Activated CD4-positive, alpha-beta T cell treated with anti-CD3 and anti-CD28 coated beads, Interleukin-2, amount 10 ng/mL, durations not matched to agents 7 days and 5 days (primary cell): ENCODE data around the gene MARCHF10. TPM values are rescaled to one million over a fixed set of nuclear protein-coding genes. Genes with fewer than 3 reads are reported as not detected.

ENCODE experiments used
- CTCF ChIA-PET: fragments of 350-600 bp; sonication (Branson Sonifier 250); formaldehyde crosslinking; loops from one replicate; lab custom pipeline; 2021; ENCODE audit warnings: antibody characterized with exemption; lab: Charles Lee
- POLR2A ChIA-PET: fragments of 350-600 bp; sonication (Branson Sonifier 250); formaldehyde crosslinking; loops from one replicate; lab custom pipeline; 2021; ENCODE audit warnings: antibody characterized with exemption; lab: Charles Lee
- DNase-seq: peaks from one replicate; pipeline ENCODE4 v3.0.0-alpha.2; 2020
- H3K27ac Mint-ChIP-seq: one replicate; pipeline ENCODE4 v1.8.0; 2021; ENCODE audit warnings: mild to moderate bottlenecking, moderate library complexity, mixed read lengths
- H3K27me3 Mint-ChIP-seq: one replicate; pipeline ENCODE4 v1.8.0; 2021; ENCODE audit warnings: mixed read lengths
- H3K36me3 Mint-ChIP-seq: one replicate; pipeline ENCODE4 v1.8.0; 2021; ENCODE audit warnings: low read depth, mixed read lengths
- H3K4me1 Mint-ChIP-seq: one replicate; pipeline ENCODE4 v1.8.0; 2021; ENCODE audit warnings: mixed read lengths
- H3K4me3 Mint-ChIP-seq: one replicate; pipeline ENCODE4 v1.8.0; 2021; ENCODE audit warnings: mild to moderate bottlenecking, moderate library complexity, mixed read lengths
- H3K9me3 Mint-ChIP-seq: one replicate; pipeline ENCODE4 v1.8.0; 2021; ENCODE audit warnings: mixed read lengths
- total RNA-seq, 2 experiments: library from RNA; stranded (reverse); gene quantifications; one replicate each; pipeline ENCODE4 v1.2.3, GENCODE V29; 2021

MARCHF10 gene
- total RNA-seq, 2 experiments from 2014 or later, result not detected

DNA sequence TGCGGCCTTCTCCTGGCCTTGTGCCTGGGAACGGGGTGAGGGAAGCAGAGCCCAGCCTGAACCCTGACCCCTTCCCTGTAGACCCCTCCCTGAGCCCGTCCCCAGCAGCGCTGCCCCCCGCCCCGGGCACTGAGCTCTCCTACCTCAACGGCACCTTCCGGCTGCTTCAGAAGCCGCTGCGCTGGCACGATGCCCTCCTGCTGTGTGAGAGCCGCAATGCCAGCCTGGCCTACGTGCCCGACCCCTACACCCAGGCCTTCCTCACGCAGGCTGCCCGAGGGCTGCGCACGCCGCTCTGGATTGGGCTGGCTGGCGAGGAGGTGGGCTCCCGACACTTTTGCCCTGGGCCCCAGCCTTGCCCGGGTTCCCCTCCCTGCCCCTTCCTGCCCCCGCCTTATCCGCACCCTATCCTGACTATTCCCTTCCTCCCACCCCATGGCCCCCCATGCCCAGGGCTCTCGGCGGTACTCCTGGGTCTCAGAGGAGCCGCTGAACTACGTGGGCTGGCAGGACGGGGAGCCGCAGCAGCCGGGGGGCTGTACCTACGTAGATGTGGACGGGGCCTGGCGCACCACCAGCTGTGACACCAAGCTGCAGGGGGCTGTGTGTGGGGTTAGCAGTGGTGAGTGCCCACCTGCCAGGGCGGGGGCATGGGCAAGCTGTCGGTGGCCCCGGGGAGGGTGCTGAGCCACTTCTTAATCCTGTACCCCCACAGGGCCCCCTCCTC is 118.5 kb downstream of the MARCHF10 start:
- CTCF ChIA-PET, result interaction anchor here (1.5 kb wide), 1 partner anchor 12 kb away, joined by 4 read pairs; no protein-coding TSS in a partner anchor

DNA sequence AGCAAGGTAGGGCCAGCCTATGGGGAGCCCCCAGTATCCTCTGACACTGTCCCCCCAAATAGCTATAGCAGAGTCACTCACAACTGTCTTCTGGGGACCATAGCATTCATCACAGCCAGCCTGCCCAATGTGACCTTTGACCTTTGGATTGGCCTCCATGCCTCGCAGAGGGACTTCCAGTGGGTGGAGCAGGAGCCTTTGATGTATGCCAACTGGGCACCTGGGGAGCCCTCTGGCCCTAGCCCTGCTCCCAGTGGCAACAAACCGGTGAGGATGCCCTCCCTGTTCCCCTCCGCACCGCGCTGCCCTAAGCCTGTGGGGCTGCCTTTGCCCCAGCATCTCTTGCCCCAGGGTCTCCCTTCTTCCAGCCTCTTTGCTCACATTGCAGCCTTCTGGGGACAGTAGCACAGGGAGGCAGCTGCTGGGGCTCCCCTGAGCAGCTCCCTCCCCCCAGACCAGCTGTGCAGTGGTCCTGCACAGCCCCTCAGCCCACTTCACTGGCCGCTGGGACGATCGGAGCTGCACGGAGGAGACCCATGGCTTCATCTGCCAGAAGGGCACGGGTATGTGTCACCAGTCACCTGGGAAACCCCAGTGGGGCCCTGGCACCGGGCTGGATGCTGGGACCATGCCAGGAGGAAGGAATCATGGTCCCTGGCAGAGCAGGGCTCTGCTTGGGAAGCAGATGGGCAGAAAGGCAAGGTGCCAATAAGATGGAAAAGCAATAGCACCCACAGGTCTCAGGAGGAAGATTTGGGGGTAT is 119.5 kb downstream of the MARCHF10 start:
- CTCF ChIA-PET, result no interaction called here

More for the DNA sequence above, 118.5 kb downstream of the MARCHF10 start:
- H3K36me3 Mint-ChIP-seq, result no peaks in the 10 kb centered on the region
- no peak for DNase-seq
- H3K27me3 Mint-ChIP-seq, result no peaks in the 10 kb centered on the region
- no peak overlapping the region for H3K27ac Mint-ChIP-seq
- POLR2A ChIA-PET, result no interaction called here
- H3K4me3 Mint-ChIP-seq, result no peak overlapping the region
- H3K4me1 Mint-ChIP-seq, result no peaks in the 10 kb centered on the region
- H3K9me3 Mint-ChIP-seq, result no peaks in the 10 kb centered on the region

DNA sequence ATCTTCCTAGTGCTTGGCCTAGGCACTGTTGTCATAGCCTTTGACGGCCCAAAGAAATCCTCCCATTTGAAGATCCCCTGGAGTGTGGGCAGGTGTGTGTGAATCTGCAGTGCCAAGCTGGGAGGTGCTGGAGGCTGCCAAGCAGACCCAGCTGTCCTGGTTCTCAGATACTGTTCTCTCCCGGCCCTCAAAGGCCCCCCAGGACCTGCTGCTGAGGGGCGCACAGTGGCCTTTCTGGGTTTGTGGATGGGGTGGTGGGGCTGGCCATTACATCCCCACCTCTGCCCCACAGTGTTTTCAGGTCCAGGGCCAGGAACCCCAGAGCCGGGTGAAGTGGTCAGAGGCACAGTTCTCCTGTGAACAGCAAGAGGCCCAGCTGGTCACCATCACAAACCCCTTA is 120.1 kb downstream of the MARCHF10 start:
- CTCF ChIA-PET, result no interaction called here
- POLR2A ChIA-PET, result no interaction called here
- Mint-ChIP-seq H3K27ac (no peak overlapping the region), H3K4me1 (no peaks in the 10 kb centered on the region), H3K36me3 (no peaks in the 10 kb centered on the region), H3K4me3 (no peak overlapping the region), H3K9me3 (no peaks in the 10 kb centered on the region), H3K27me3 (no peaks in the 10 kb centered on the region)
- no peak for DNase-seq

More for the DNA sequence above, 119.5 kb downstream of the MARCHF10 start:
- no peak for DNase-seq
- Mint-ChIP-seq H3K4me3 (no peak overlapping the region), H3K36me3 (no peaks in the 10 kb centered on the region), H3K9me3 (no peaks in the 10 kb centered on the region), H3K4me1 (no peaks in the 10 kb centered on the region), H3K27me3 (no peaks in the 10 kb centered on the region), H3K27ac (no peak overlapping the region)
- POLR2A ChIA-PET, result no interaction called here

GRCh38 chr17:62684179-62684578 is 123.9 kb downstream of the MARCHF10 start:
- H3K27me3 Mint-ChIP-seq, result no peaks in the 10 kb centered on the region
- CTCF ChIA-PET, result no interaction called here
- no peaks in the 10 kb centered on the region for H3K9me3 Mint-ChIP-seq
- H3K4me3 Mint-ChIP-seq, result no peak overlapping the region
- no peak overlapping the region for H3K27ac Mint-ChIP-seq
- no peak for DNase-seq
- H3K4me1 Mint-ChIP-seq, result no peaks in the 10 kb centered on the region
- H3K36me3 Mint-ChIP-seq, result no peaks in the 10 kb centered on the region
- POLR2A ChIA-PET, result no interaction called here

GRCh38 chr17:62681939-62682381 is 126.2 kb downstream of the MARCHF10 start:
- Mint-ChIP-seq H3K4me3 (no peak overlapping the region), H3K9me3 (no peaks in the 10 kb centered on the region), H3K27ac (no peak overlapping the region), H3K4me1 (no peaks in the 10 kb centered on the region), H3K36me3 (no peaks in the 10 kb centered on the region), H3K27me3 (no peaks in the 10 kb centered on the region)
- DNase-seq, result no peak
- ChIA-PET POLR2A (no interaction called here), CTCF (interaction anchor here (1.1 kb wide), 1 partner anchor 11 kb away, joined by 4 read pairs; no protein-coding TSS in a partner anchor)

GRCh38 chr17:62681061-62681938 is 126.8 kb downstream of the MARCHF10 start:
- CTCF ChIA-PET, result interaction anchor here (1.1 kb wide), 1 partner anchor 12 kb away, joined by 4 read pairs; no protein-coding TSS in a partner anchor
- Mint-ChIP-seq H3K27me3 (no peaks in the 10 kb centered on the region), H3K4me1 (no peaks in the 10 kb centered on the region), H3K27ac (no peak overlapping the region), H3K4me3 (no peak overlapping the region), H3K9me3 (no peaks in the 10 kb centered on the region), H3K36me3 (no peaks in the 10 kb centered on the region)
- DNase-seq, result no peak
- POLR2A ChIA-PET, result no interaction called here

- POLR2A ChIA-PET, result no interaction called here
- Mint-ChIP-seq H3K27me3 (no peaks in the 10 kb centered on the region), H3K4me3 (no peak overlapping the region), H3K36me3 (no peaks in the 10 kb centered on the region), H3K4me1 (no peaks in the 10 kb centered on the region), H3K9me3 (no peaks in the 10 kb centered on the region), H3K27ac (no peak overlapping the region)
- CTCF ChIA-PET, result no interaction called here
- no peak for DNase-seq
Measured at GRCh38 chr17:62680541-62681052, 127.5 kb downstream of the MARCHF10 start.

DNA sequence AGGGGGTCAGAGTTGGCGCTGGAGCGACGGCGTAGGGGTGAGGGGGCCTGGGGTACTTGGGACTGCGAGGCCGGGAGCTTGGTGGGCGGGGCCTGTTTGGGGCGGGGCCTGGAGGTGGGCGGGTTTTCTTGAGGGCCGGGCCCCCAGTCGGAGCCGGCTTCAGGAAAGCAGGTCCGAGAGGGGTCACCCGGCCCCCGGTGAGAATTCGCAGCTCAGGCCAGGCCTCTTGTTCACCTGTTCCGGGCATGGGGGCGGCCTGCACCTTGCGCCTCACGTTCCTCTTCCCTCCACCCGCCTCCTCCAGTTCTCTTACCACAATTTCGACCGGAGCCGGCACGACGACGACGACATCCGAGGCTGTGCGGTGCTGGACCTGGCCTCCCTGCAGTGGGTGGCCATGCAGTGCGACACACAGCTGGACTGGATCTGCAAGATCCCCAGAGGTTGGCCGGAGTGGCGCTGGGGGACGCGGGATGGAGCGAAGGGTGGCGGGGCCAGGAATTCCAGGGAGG is 128.2 kb downstream of the MARCHF10 start:
- no peaks in the 10 kb centered on the region for H3K9me3 Mint-ChIP-seq
- ChIA-PET CTCF (no interaction called here), POLR2A (no interaction called here)
- no peak for DNase-seq
- H3K27ac Mint-ChIP-seq, result no peak overlapping the region
- H3K36me3 Mint-ChIP-seq, result no peaks in the 10 kb centered on the region
- no peaks in the 10 kb centered on the region for H3K4me1 Mint-ChIP-seq
- no peak overlapping the region for H3K4me3 Mint-ChIP-seq
- H3K27me3 Mint-ChIP-seq, result no peaks in the 10 kb centered on the region

GRCh38 chr17:62678214-62678919 is 129.7 kb downstream of the MARCHF10 start:
- Mint-ChIP-seq H3K9me3 (no peaks in the 10 kb centered on the region), H3K36me3 (no peaks in the 10 kb centered on the region)

GRCh38 chr17:62676952-62677596 is 131.0 kb downstream of the MARCHF10 start:
- CTCF ChIA-PET, result no interaction called here
- peaks cover 2% of the 10 kb centered on the region for H3K4me1 Mint-ChIP-seq
- H3K4me3 Mint-ChIP-seq, result no peak overlapping the region
- H3K27ac Mint-ChIP-seq, result no peak overlapping the region
- no peaks in the 10 kb centered on the region for H3K27me3 Mint-ChIP-seq
- no peaks in the 10 kb centered on the region for H3K36me3 Mint-ChIP-seq
- no peaks in the 10 kb centered on the region for H3K9me3 Mint-ChIP-seq
- POLR2A ChIA-PET, result no interaction called here
- DNase-seq, result no peak

More at GRCh38 chr17:62678214-62678919, 129.7 kb downstream of the MARCHF10 start:
- no peak for DNase-seq
- Mint-ChIP-seq H3K4me1 (no peaks in the 10 kb centered on the region), H3K27ac (no peak overlapping the region), H3K27me3 (no peaks in the 10 kb centered on the region), H3K4me3 (no peak overlapping the region)
- POLR2A ChIA-PET, result no interaction called here
- CTCF ChIA-PET, result interaction anchor here (1.2 kb wide), 1 partner anchor 30 kb away, joined by 3 read pairs; no protein-coding TSS in a partner anchor

- no peaks in the 10 kb centered on the region for H3K27me3 Mint-ChIP-seq
- CTCF ChIA-PET, result no interaction called here
Measured at GRCh38 chr17:62676231-62676943, 131.7 kb downstream of the MARCHF10 start.

More at GRCh38 chr17:62676231-62676943, 131.7 kb downstream of the MARCHF10 start:
- Mint-ChIP-seq H3K36me3 (no peaks in the 10 kb centered on the region), H3K9me3 (no peaks in the 10 kb centered on the region), H3K27ac (no peak overlapping the region), H3K4me3 (no peak overlapping the region), H3K4me1 (peaks cover 3% of the 10 kb centered on the region)
- POLR2A ChIA-PET, result no interaction called here
- DNase-seq, result no peak
